CD8-positive, alpha-beta memory T cell (primary cell): ENCODE data around the gene DUSP10. TPM values are rescaled to one million over a fixed set of nuclear protein-coding genes. Genes with fewer than 3 reads are reported as not detected.

Experiments used
- CTCF ChIA-PET: fragments of 350-600 bp; sonication (Branson Sonifier 250); formaldehyde crosslinking; loops from one replicate; lab custom pipeline; 2021; ENCODE audit warnings: antibody characterized with exemption; lab: Charles Lee
- POLR2A ChIA-PET: fragments of 350-600 bp; sonication (Branson Sonifier 250); formaldehyde crosslinking; loops from one replicate; lab custom pipeline; 2021; ENCODE audit warnings: antibody characterized with exemption; lab: Charles Lee
- DNase-seq, 5 donors: peaks; one replicate each; pipeline versions ENCODE4 v3.0.0 to v3.0.0-alpha.2; 2020 to 2022; ENCODE audit warnings: mixed read lengths in 1 of 5
- H3K27ac ChIP-seq: one replicate; pipeline ENCODE4 v1.7.0; 2013; ENCODE audit warnings: low read depth, mild to moderate bottlenecking, low read length, moderate library complexity
- H3K27me3 ChIP-seq: 2 replicates; pipeline ENCODE4 v1.7.0; 2013; ENCODE audit warnings: low read length, mild to moderate bottlenecking; ENCODE audit not compliant: insufficient read depth, poor library complexity, severe bottlenecking
- H3K36me3 ChIP-seq: 2 replicates; pipeline ENCODE4 v1.7.0; 2013; ENCODE audit warnings: mild to moderate bottlenecking, low read length, moderate library complexity; ENCODE audit not compliant: insufficient read depth
- H3K4me1 ChIP-seq: 2 replicates; pipeline ENCODE4 v1.7.0; 2013; ENCODE audit warnings: mild to moderate bottlenecking, low read length, moderate library complexity; ENCODE audit not compliant: insufficient read depth
- H3K4me3 ChIP-seq: 2 replicates; pipeline ENCODE4 v1.7.0; 2013; ENCODE audit warnings: mild to moderate bottlenecking, low read length
- H3K9me3 ChIP-seq: 2 replicates; pipeline ENCODE4 v1.7.0; 2013; ENCODE audit warnings: mild to moderate bottlenecking, low read length
- H3K27ac Mint-ChIP-seq, 8 donors: one replicate each; pipeline ENCODE4 v1.8.0; 2020 to 2021; ENCODE audit warnings: mixed read lengths in 8 of 8, mild to moderate bottlenecking in 6 of 8, inconsistent platforms in 3 of 8, moderate library complexity in 3 of 8
- H3K27me3 Mint-ChIP-seq, 2 donors: one replicate each; pipeline ENCODE4 v1.8.0; 2020 to 2021; ENCODE audit warnings: mixed read lengths in 2 of 2, mild to moderate bottlenecking in 1 of 2, moderate library complexity in 1 of 2
- H3K36me3 Mint-ChIP-seq, 3 donors: one replicate each; pipeline ENCODE4 v1.8.0; 2020 to 2021; ENCODE audit warnings: mixed read lengths in 3 of 3, inconsistent platforms in 1 of 3, mild to moderate bottlenecking in 1 of 3
- H3K4me1 Mint-ChIP-seq, 3 donors: one replicate each; pipeline ENCODE4 v1.8.0; 2020 to 2021; ENCODE audit warnings: mixed read lengths in 3 of 3, inconsistent platforms in 1 of 3, mild to moderate bottlenecking in 1 of 3
- H3K4me3 Mint-ChIP-seq, 7 donors: one replicate each; pipeline ENCODE4 v1.8.0; 2020 to 2021; ENCODE audit warnings: mixed read lengths in 7 of 7, mild to moderate bottlenecking in 6 of 7, moderate library complexity in 4 of 7, inconsistent platforms in 2 of 7
- H3K9me3 Mint-ChIP-seq, 5 donors: one replicate each; pipeline ENCODE4 v1.8.0; 2020 to 2022; ENCODE audit warnings: mixed read lengths in 5 of 5, mild to moderate bottlenecking in 3 of 5, moderate library complexity in 2 of 5, inconsistent platforms in 1 of 5
- polyA plus RNA-seq: library from polyadenylated mRNA; unstranded; fragments of 300-500 nt; fragmentation: Illumina TruSeq; gene quantifications from one replicate; pipeline ENCODE4 v1.2.3, GENCODE V29; 2021
- total RNA-seq, 2 experiments: library from RNA; stranded (reverse); gene quantifications; one replicate each; pipeline ENCODE4 v1.2.3, GENCODE V29; 2021

Gene DUSP10
- total and polyA plus RNA-seq, 3 experiments from 2014 or later = 8.0 to 25.4 (median 23.7) TPM

DNA sequence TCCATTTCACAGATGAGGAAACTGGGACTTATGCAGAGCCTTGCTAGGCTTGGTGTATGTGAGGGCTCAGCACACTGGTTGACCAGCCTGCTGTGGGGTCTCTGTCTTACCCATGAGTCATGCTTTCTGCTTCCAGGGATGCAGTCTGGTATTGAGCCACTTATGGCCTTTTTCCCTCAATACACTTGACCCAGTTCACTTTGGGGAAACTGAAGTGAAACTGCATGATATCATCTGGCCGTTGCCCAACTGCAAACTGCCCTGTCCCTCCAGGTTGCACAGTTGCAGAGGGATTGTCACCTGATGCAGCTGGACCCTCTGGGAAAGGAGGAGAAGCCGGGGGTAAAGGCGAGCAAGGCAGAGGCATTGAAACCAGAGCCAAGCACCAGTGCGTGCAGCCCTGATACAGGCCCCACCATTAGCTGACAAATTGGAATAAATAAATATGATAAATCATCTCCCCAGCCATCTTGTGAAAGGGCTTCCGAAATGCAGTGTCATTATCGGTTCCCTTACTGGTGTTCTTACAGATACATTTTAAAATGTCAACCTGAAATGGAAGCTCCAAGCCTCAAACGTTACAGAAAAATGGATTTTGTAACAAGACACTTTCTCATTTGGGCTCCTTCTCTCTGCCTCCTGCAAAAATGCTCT, 39.3 kb upstream of the DUSP10 start:
- Mint-ChIP-seq H3K4me1 (peaks cover 69 to 82% (median 70%) of the 10 kb centered on the region in 3 donors), H3K4me3 (no peak overlapping the region), H3K27me3 (no peaks in the 10 kb centered on the region), H3K36me3 (no peaks in the 10 kb centered on the region), H3K27ac (peak overlapping the region in 2 of 8 donors; percentile 60 to 80), H3K9me3 (no peaks in the 10 kb centered on the region)
- ChIA-PET CTCF (interaction anchor here (1.5 kb wide), 1 partner anchor 673 kb away, joined by 3 read pairs; no protein-coding TSS in a partner anchor), POLR2A (no interaction called here)
- Histone ChIP-seq H3K36me3 (no peaks in the 10 kb centered on the region), H3K9me3 (no peaks in the 10 kb centered on the region), H3K27me3 (no peaks in the 10 kb centered on the region), H3K27ac (no peak overlapping the region), H3K4me3 (no peak overlapping the region), H3K4me1 (peaks cover 68% of the 10 kb centered on the region)
- DNase-seq = no peak

DNA sequence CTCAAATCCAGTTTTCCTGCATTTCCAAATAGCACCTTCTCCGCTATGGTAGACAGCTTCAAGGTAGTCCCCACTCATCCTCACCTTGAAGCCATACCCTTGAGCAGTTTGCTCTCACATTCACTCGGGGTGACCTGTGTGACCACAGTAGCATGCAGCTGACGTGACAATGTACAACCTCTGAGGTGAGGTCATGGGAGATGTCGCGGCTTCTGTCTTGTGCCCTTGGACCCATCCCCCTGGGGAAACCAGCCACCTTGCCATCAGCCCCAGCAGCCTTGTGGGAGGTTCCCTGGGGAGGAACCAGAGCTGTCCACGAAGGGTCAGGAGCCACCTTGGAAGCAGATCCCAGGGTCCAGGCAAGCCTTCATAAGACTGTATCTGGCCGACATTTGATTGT, 38.3 kb upstream of the DUSP10 start:
- Histone ChIP-seq H3K9me3 (no peaks in the 10 kb centered on the region), H3K4me1 (peaks cover 68% of the 10 kb centered on the region), H3K4me3 (no peak overlapping the region), H3K27ac (no peak overlapping the region), H3K36me3 (no peaks in the 10 kb centered on the region), H3K27me3 (no peaks in the 10 kb centered on the region)
- ChIA-PET POLR2A (interaction anchor here (3.1 kb wide), 1 partner anchor 38 kb away, joined by 21 read pairs; the partner anchor contains the start of gene DUSP10), CTCF (interaction anchor here (0.9 to 1.5 kb wide), 3 partner anchors 10 to 674 kb away, joined by 3 read pairs; no protein-coding TSS in a partner anchor)
- Mint-ChIP-seq H3K27ac (peak overlapping the region; percentile 74 to 93 (median 90)), H3K4me1 (peaks cover 79 to 92% (median 79%) of the 10 kb centered on the region in 3 donors), H3K27me3 (no peaks in the 10 kb centered on the region), H3K36me3 (no peaks in the 10 kb centered on the region), H3K9me3 (no peaks in the 10 kb centered on the region), H3K4me3 (peak overlapping the region in 2 of 7 donors; percentile 30 to 78)
- no peak for DNase-seq

DNA sequence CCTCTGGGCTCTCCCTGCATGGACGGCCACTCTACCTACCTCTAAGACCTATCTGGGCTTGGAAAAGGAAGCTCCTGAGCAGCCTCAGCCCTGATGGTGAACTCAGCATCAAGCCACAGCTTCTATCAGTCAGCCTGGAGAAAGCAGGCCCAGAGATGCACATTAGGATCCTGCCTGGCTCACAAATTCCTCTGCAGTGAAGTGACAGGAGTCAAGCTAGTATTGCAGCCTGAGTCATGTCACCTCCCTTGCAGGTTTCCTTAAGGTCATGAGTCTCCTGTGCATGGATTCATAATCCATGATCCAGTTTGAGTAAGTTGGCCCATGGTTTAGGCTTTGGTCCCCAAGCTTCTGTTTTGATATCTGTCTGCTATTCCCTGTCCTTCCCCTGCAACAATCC, 37.9 kb upstream of the DUSP10 start:
- Mint-ChIP-seq H3K36me3 (no peaks in the 10 kb centered on the region), H3K4me1 (peaks cover 75 to 91% (median 81%) of the 10 kb centered on the region in 3 donors), H3K4me3 (peak overlapping the region in 4 of 7 donors; percentile 7 to 78 (median 44)), H3K27ac (peak overlapping the region; percentile 75 to 93 (median 90)), H3K9me3 (no peaks in the 10 kb centered on the region), H3K27me3 (no peaks in the 10 kb centered on the region)
- Histone ChIP-seq H3K27me3 (no peaks in the 10 kb centered on the region), H3K4me3 (no peak overlapping the region), H3K27ac (no peak overlapping the region), H3K4me1 (peaks cover 68% of the 10 kb centered on the region), H3K9me3 (no peaks in the 10 kb centered on the region), H3K36me3 (no peaks in the 10 kb centered on the region)
- no peak for DNase-seq
- POLR2A ChIA-PET = interaction anchor here (1.8 to 3.1 kb wide), 2 partner anchors 37 to 39 kb away, joined by 5 to 21 read pairs; partner anchors contain the start of gene DUSP10
- CTCF ChIA-PET = interaction anchor here (0.9 to 1.5 kb wide), 3 partner anchors 10 to 675 kb away, joined by 3 read pairs; no protein-coding TSS in a partner anchor

DNA sequence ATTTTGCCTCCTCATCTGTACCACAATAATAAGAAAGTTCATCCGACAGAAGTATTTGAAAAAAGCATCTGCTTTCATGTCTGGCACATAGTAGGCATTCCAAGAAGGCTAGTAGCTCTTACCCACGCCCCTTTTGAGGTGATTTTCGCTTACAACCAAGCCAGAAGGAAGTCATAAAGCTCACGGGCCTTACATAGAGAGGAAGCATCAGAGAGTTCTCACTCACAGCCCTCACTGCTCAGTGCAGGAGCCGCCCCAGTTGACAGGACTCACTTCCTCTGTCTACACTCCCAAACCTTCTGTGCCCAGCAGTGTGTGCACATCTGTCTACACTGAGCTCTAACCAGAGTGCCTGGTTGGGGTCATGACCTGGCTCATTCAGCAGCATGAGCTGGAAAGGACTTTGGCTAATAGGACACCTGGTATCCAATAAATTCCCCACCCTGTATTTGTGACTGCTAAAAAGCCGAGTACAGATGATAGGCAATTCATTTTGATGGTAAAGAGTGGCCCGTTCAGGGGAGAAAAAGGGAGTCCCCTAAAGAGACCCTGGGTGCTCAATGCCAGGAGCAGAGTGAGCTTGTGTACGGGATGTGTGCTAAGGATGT, 36.8 kb upstream of the DUSP10 start:
- POLR2A ChIA-PET = interaction anchor here (0.8 to 3.1 kb wide), 4 partner anchors 30 to 51 kb away, joined by 4 to 21 read pairs (median 5); partner anchors contain the start of gene DUSP10
- H3K4me1 ChIP-seq = peaks cover 56% of the 10 kb centered on the region

DNA sequence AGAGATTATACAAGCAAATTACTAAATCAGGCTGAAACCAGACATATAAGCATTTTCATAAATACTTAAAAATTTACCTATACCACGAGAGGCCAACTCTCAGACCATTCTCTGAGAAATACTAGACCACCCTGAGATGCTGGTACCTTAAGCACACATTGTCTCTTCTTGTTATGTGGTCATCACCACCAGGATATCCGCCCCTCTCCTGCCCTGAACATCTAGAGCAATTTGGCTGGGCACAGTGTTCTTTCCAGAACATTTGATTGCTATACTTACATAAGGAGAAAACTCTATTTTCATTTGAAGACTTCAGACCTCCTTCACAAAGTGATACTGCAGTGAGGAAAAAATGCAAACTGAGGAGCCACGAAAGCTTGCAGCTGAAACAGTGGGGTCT, 36.2 kb upstream of the DUSP10 start:
- no peaks in the 10 kb centered on the region for H3K36me3 Mint-ChIP-seq
- peak overlapping the region; percentile 0 to 83 (median 49) for H3K4me3 Mint-ChIP-seq
- ChIA-PET CTCF (interaction anchor here (0.8 to 1.6 kb wide), 4 partner anchors 15 to 66 kb away, joined by 3 to 8 read pairs (median 3); partner anchors contain the start of gene DUSP10), POLR2A (interaction anchor here (0.8 to 3.1 kb wide), 4 partner anchors 31 to 51 kb away, joined by 4 to 21 read pairs (median 5); partner anchors contain the start of gene DUSP10)
- Histone ChIP-seq H3K4me1 (peaks cover 51% of the 10 kb centered on the region), H3K4me3 (no peak overlapping the region), H3K9me3 (no peaks in the 10 kb centered on the region), H3K36me3 (no peaks in the 10 kb centered on the region), H3K27ac (peak overlapping the region; percentile 52), H3K27me3 (no peaks in the 10 kb centered on the region)
- H3K27me3 Mint-ChIP-seq = no peaks in the 10 kb centered on the region
- H3K27ac Mint-ChIP-seq = peak overlapping the region; percentile 75 to 93 (median 90)
- H3K4me1 Mint-ChIP-seq = peaks cover 61 to 75% (median 69%) of the 10 kb centered on the region in 3 donors
- no peaks in the 10 kb centered on the region for H3K9me3 Mint-ChIP-seq
- no peak for DNase-seq

More for the DNA sequence above, 36.8 kb upstream of the DUSP10 start:
- peaks cover 66 to 80% (median 74%) of the 10 kb centered on the region in 3 donors for H3K4me1 Mint-ChIP-seq
- no peaks in the 10 kb centered on the region for H3K9me3 ChIP-seq
- no peaks in the 10 kb centered on the region for H3K9me3 Mint-ChIP-seq
- H3K4me3 Mint-ChIP-seq = peak overlapping the region; percentile 0 to 83 (median 49)
- CTCF ChIA-PET = interaction anchor here (1.0 to 1.6 kb wide), 5 partner anchors 15 to 51 kb away, joined by 3 to 8 read pairs (median 3); partner anchors contain the start of gene DUSP10
- no peaks in the 10 kb centered on the region for H3K36me3 ChIP-seq
- H3K27me3 ChIP-seq = no peaks in the 10 kb centered on the region
- DNase-seq = peak; percentile 29 to 67 (median 38)
- peak overlapping the region; percentile 75 to 93 (median 90) for H3K27ac Mint-ChIP-seq
- H3K27me3 Mint-ChIP-seq = no peaks in the 10 kb centered on the region
- no peaks in the 10 kb centered on the region for H3K36me3 Mint-ChIP-seq
- H3K4me3 ChIP-seq = peak overlapping the region; percentile 3
- H3K27ac ChIP-seq = peak overlapping the region; percentile 52

- H3K36me3 ChIP-seq = no peaks in the 10 kb centered on the region
- Mint-ChIP-seq H3K9me3 (no peaks in the 10 kb centered on the region), H3K4me1 (peaks cover 55 to 69% (median 63%) of the 10 kb centered on the region in 3 donors), H3K27ac (peak overlapping the region; percentile 75 to 93 (median 90)), H3K4me3 (peak overlapping the region; percentile 0 to 83 (median 49)), H3K36me3 (no peaks in the 10 kb centered on the region), H3K27me3 (no peaks in the 10 kb centered on the region)
- no peak overlapping the region for H3K4me3 ChIP-seq
- CTCF ChIA-PET = interaction anchor here (0.8 kb wide), 1 partner anchor 65 kb away, joined by 3 read pairs; no protein-coding TSS in a partner anchor
- POLR2A ChIA-PET = interaction anchor here (0.8 to 3.1 kb wide), 2 partner anchors 35 to 52 kb away, joined by 5 to 21 read pairs; partner anchors contain the start of gene DUSP10
- DNase-seq = peak; percentile 25 to 79 (median 48)
- H3K27ac ChIP-seq = peak overlapping the region; percentile 52
- H3K4me1 ChIP-seq = peaks cover 45% of the 10 kb centered on the region
- H3K9me3 ChIP-seq = no peaks in the 10 kb centered on the region
- no peaks in the 10 kb centered on the region for H3K27me3 ChIP-seq
These were observed 35.7 kb upstream of the DUSP10 start for GRCh38 chr1:221777431-221778072.

DNA sequence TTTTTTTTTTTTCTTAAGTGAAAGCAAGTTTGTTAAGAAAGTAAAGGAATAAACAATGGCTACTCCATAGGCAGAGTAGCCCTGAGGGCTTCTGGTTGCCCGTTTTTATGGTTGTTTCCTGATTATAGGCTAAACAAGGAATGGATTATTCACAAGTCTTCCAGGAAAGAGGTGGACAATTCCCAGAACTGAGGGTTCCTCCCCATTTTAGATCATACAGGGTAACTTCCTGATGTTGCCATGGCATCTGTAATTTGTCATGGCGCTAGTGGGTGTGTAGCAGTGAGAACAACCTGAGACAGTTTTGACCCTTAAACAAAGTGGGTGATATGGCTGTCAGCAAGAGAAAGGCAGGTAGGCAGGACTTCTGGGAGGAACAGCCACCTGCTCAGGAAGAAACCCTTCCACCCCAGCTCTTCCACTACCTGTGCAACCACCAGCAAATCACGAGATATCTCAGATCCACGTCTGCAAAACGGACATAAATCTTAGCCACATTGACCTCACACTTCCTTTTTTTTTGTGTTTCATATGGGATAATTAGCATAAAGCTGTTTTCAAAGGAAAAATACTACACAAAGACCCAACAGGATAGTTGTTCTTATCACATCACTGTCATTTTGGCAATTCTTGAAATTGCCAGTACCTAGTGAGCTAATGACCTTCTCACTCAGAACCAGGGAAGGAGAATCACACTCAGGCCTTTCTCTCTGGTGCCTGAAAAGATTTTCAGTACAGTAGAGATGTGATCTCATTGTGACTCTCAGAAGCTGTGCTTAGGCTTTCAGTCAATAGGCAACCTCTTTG, 34.8 kb upstream of the DUSP10 start:
- Mint-ChIP-seq H3K9me3 (no peaks in the 10 kb centered on the region), H3K27me3 (no peaks in the 10 kb centered on the region), H3K36me3 (no peaks in the 10 kb centered on the region), H3K4me1 (peaks cover 53 to 62% (median 60%) of the 10 kb centered on the region in 3 donors), H3K27ac (peak overlapping the region in 7 of 8 donors; percentile 5 to 92 (median 44)), H3K4me3 (peak overlapping the region in 2 of 7 donors; percentile 9 to 29)
- Histone ChIP-seq H3K4me3 (no peak overlapping the region), H3K9me3 (no peaks in the 10 kb centered on the region), H3K27me3 (no peaks in the 10 kb centered on the region), H3K4me1 (peaks cover 42% of the 10 kb centered on the region), H3K27ac (no peak overlapping the region), H3K36me3 (no peaks in the 10 kb centered on the region)
- ChIA-PET CTCF (no interaction called here), POLR2A (interaction anchor here (3.1 kb wide), 1 partner anchor 34 kb away, joined by 21 read pairs; the partner anchor contains the start of gene DUSP10)
- no peak for DNase-seq
